CD4-positive, alpha-beta T cell treated with Interferon gamma for 1 hour (primary cell): ENCODE data around the gene TMUB1.

ENCODE experiments used
- DNase-seq: peaks from one replicate; pipeline ENCODE4 v3.0.0-alpha.2; 2020

TMUB1 gene

DNA sequence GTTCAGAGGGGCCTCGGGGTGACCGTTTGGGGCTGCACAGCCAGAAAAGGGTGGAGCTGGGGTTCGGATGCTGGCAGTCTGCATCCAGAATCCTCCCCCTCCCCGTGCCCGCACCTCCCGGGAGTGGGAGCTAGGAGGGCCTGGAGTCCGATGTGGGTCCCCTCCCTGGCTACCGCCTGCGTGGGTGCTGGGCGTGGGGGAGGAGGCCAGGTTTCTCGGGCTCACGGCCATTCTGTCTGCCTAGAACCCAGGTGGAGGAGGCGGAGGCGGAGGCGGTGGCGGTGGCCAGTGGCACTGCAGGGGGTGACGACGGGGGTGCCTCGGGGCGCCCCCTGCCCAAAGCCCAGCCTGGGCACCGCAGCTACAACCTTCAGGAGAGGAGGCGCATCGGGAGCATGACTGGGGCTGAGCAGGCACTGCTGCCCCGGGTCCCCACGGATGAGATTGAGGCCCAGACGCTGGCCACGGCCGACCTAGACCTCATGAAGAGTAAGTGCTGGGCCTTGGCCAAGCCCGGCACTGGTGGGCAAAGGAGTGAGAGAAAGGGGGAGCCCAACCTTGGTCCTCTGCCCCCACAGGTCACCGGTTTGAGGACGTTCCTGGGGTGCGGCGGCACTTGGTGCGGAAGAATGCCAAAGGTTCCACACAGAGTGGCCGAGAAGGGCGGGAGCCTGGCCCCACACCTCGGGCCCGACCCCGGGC lies 16.9 kb downstream of the TMUB1 start:
- DNase-seq, result no peak

DNA sequence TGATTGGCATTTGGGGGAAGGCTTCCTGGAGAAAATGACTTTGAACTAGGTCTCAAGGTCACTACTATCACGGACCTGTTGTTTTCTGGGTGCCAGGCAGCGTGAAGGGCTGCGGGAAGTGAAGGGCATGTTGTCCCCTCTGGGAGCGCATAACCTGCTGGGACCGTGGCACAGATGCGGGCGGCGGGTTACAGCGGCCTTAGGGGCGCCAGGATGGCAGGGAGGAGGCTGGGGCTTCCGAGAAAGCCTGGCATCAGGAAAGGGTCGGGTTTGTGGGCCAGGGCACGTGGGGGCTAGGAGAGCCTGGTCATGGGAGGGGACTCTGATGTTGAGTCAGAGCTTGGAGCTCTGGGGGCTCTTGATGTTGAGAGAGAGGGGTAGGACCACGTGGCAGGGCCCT lies 17.8 kb downstream of the TMUB1 start:
- no peak for DNase-seq

DNA sequence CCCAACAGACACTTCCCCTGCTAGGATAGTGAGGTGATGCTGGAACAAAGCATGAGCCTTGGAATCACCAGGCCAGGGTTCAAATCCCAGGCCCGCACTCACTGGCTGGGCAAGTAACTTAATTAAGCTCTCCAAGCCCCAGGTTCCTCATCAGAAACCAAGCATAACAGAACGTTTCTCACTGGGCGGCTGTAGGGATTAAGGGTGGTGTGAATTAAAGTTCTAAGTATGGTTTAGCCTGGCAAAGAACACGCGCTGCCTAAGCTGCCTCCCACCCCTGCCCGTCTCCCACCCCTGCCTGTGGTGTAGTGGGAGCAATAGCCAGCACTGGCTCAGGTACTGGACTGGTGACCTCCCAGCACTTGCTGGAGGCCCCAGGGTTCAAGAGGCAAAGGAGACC lies 18.3 kb downstream of the TMUB1 start:
- DNase-seq, result no peak

GRCh38 chr7:151064454-151064853 lies 18.8 kb downstream of the TMUB1 start:
- no peak for DNase-seq

GRCh38 chr7:151063212-151063561 lies 20.1 kb downstream of the TMUB1 start:
- DNase-seq, result no peak

DNA sequence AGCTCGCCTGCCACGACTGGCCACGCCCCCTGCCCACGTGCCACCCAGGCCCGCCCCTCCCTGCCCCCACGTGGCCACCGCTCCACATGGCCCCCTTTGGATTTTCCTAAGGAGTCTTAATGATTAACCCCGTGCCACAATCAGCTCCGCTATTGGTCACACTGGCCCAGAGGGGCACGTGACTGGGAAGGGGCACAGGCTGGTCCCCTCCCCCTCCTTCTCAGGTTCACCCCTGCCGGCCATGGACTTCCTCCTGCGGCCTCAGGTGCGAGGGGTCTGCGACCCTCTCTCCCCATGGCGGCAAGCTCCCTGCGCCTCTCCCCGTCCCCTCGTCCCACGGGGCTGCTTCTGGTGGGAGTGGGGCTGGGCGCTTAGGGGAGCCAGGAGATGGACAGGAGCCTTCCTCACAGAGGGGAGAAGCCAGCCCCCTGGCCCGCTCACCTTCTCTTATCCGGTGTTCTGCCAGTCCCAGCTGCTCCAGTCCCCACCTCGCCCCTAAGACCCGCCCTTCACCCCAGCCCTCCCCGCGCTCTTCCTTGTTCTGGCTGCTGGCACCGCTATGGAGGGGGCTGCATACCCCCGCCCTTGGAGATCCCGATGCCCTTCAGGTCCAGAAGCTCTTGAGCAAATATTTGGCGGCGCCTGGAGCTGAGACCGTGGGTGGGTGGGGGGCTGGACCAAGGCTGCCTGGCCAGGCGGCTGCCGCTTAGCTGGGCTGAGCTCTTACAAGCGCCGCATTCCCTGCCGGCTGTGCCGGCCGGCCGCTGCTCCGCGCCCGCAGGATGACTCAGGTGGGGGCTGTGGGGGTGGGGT lies 20.7 kb downstream of the TMUB1 start:
- no peak for DNase-seq

DNA sequence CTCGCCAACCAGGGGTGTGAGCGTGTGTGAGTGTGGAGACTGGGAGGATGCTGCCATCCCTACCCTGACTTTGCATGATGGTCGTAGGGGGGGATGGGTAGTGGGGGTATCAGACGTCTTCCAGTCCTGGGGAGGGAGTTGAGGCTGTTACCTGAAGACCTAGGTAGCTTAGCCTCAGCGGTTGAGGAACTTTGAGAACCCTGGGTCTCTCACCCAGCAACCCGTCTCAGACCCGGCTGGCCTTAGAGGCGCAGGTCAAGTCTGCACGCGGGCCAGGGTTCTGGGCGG lies 21.2 kb downstream of the TMUB1 start:
- no peak for DNase-seq

GRCh38 chr7:151061213-151062110 lies 21.8 kb downstream of the TMUB1 start:
- DNase-seq, result no peak

- no peak for DNase-seq
Observed at GRCh38 chr7:151060416-151061212, 22.7 kb downstream of the TMUB1 start.

DNA sequence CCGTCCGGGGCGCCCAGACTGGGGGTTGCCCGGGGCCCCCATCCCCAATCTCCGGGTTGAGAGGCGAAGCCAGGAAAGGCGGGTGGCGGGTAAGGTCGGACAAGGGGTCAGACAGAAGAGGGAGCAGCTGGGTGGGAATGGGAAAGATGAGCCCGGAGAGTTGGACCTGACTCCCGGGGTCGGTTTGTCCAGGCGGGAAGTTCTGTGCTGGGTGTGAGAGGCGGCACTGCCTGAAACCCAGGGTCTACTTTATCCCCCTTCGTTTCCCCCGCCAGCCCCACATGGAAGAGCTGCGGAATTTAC lies 23.2 kb downstream of the TMUB1 start:
- no peak for DNase-seq

DNA sequence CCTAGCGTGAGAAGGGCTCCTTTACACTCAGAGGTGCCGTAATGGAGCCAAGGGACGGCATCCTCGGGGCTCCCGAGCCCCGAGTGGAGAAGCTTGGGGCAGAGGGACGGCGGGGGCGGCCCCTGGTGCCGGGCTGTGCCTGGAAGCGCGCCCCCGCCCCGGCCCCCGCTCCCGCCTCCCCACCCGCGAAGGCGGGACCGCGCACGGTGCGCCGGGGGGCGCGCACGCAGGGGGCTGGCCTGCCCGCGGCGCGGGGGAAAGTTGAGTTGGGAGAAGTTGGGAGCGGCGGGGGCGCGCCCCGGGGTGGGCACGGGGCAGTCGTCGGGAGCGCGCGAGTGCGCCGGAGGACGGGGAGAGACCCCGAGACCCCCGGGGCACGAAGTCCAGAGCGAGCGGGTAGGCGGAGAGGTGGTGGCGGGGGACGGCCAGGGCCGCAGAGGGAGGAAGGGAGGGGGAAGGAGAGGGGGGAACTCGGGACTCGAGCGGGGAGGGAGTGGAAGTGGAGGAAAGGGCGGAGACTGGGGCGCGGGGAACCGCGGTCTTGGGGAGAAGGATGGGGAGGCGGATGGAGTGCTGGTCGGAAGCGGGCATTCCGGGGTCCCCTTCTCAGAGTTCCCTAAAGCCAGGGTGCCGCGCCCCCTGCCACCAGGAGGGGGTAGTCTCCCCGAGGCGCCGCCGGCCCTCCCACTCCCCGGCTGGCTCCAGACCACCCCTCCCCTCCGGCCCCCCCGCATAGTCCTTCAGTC lies 23.8 kb downstream of the TMUB1 start, which contains the start of gene SLC4A2:
Gene SLC4A2 (plus strand): TSS at position 223 of the 746 bp plus-strand sequence. CDS start 2,399 bp downstream, outside the sequence.
- DNase-seq, result peak; percentile 60

- DNase-seq, result no peak
Observed at GRCh38 chr7:151058781-151059366, 24.4 kb downstream of the TMUB1 start.

DNA sequence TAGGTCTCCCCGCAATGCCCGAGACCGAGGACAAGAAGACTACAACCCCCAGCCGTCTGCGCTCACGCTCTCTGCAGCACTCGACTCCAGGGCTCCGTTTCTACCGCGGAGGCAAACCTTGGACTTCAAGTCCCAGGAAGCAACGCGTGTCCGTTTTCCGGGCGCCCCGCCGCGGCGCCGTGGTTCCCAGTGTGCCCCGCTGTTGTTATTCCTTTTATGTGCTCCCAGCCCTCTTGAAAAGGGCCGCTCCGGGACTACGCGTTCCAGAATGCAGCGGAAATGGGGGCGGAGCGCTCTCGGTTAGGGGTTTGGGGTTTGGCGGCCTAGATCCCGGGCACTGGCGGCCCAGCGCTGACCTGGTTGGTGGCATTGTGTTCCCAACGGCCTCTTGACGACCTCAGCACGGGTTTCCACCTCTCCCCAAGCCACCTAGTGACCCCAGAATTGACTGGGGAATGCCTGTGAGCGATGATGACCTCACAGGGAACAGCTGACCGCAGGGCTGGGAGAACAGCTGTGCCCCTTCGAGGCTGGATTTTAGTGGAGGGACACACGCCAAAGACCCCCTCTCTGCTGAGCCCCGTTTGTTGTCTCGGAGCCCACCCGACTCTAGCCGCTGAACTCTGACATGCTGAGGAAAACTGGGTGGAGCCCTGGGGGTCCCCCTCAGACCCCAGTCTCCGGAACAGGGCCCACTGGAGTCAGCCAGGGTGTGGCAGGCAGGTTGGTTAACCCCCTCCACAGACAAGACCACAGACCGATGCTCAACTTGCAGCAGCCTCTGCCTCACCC lies 25.1 kb downstream of the TMUB1 start:
- peak; percentile 98 for DNase-seq

DNA sequence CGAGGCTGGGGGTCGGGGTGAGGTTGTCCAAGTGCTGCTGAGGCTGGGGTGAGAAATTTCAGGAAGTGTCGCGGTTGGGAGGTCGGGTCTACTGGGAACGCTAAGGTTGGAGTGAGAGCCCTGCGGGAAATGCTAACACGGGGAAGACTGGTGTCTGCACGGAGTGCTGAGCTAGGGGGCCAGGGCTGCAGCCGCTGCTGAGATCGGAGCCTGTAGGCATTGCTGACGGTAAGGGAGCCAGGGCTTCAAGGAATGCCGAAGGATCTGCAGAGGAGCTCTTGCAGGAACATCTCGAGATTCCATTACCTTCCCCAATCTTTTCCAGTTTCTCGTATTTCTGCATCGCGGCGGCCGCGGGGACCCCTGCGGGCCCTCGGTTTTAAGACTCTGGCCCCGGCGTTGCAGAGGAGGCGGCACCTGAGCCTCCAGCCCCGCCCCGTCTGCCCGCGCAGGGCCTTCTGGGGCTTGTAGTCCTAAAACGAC lies 25.7 kb downstream of the TMUB1 start, which contains the start of gene CDK5:
Gene CDK5 (minus strand): TSS at position 392 of the 483 bp plus-strand sequence. CDS start 49 bp downstream, at position 343.
- no peak for DNase-seq

- no peak for DNase-seq
Observed at GRCh38 chr7:151056666-151057505, 26.4 kb downstream of the TMUB1 start.

GRCh38 chr7:151056283-151056665 lies 27.0 kb downstream of the TMUB1 start:
- no peak for DNase-seq

- no peak for DNase-seq
Observed at GRCh38 chr7:151053751-151054150, 29.5 kb downstream of the TMUB1 start.

GRCh38 chr7:151053096-151053495 lies 30.2 kb downstream of the TMUB1 start:
- DNase-seq, result no peak

DNA sequence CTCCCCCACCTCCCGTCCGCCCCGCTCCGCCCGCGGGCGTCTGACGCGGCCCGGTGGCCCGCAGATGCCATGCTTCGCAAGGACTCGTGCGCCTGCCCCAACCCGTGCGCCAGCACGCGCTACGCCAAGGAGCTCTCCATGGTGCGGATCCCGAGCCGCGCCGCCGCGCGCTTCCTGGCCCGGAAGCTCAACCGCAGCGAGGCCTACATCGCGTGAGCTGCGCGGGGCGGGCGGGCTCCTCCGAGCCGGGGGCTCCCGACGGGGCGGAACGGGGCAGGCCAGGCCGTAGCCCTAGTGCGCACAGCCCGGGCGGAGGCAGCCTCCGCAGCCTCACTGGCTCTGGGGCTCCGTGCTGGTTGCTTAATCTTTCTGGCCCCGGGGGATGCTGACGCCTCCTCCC lies 32.2 kb downstream of the TMUB1 start:
- peak; percentile 40 for DNase-seq
